Amygdala (tissue), 56 donors: ENCODE results near the gene C2orf42.
"Not testable (repeated sequence)": the region's sequence is repeated elsewhere in the genome, so short reads cannot be mapped to it uniquely, and the experiment has no call there.

Experiments used
- DNase-seq, 56 donors: peaks; one replicate each; lab custom pipeline; 2025; lab: John Stamatoyannopoulos, UW

Gene C2orf42

GRCh38 chr2:70133491-70134322 is 57.1 kb downstream of the C2orf42 start:
- no peak for DNase-seq

DNA sequence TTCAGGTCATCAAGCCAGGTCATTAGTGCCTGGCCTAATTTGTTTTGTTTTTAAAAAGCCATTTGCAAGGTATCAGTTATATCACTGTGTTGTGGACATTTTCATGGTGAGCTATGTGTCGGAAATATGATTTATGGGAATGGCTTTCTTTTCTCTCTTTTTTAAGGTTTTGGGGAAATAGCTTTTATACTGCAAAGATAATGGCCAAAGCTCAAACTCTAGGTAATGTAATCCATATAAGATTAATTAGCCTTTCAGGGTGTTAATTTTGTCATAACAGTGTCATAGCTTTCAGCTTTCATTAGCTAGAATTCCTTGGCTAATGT is 57.7 kb downstream of the C2orf42 start:
- DNase-seq: no peak

GRCh38 chr2:70132244-70133126 is 58.3 kb downstream of the C2orf42 start:
- DNase-seq: peak in 42 of 56 donors; percentile 19 to 77 (median 48)

DNA sequence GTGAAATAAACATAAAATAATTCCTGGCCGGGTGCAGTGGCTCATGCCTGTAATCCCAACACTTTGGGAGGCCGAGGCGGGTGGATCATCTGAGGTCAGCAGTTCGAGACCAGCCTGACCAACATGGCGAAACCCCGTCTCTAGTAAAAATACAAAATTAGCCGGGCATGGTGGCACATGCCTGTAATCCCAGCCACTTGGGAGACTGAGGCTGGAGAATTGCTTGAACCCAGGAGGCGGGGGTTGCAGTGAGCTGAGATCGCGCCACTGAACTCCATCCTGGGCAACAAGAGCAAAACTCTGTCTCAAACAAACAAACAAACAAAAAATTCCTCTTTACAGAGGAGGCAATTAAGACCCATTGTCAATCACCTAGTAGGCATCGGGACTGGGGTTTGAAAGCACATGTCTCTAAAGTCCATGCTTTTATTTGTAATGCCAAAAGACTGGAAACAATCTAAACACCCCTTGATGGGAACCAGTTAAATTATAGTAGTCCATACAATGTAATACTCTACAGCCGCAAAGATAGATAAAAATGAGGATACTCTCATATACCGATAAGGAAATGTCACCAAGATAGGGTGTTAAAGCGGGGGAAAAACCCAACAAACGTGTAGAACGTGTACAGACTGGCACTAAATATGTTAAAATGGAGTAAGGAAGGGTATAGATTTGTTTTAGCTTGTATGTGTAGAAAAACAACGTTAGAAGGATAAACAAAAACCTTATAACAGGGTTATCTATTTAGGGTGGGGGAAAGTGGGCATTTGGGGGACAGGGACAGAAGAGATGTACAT is 59.3 kb downstream of the C2orf42 start:
- not testable (repeated sequence) for DNase-seq

GRCh38 chr2:70128005-70128404 is 62.8 kb downstream of the C2orf42 start:
- DNase-seq: no peak

DNA sequence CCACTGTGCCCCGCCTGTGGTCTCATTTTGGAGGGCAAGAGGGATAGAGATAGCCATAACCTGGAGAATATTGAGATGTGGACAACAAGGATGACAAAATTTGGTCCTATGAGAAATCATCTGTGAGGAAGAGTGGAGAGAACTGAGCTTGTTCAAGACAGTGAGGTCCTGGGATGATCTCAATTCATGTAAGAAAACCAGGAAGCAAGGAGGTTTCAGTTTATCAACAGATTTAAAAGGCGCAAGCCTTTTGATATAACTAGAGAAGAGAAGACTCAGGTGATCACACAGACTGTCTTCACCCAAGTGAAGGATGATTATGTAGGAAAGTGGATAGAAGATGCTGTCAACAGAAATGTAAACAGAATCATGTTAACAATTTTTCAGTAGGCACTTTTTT is 64.4 kb downstream of the C2orf42 start:
- DNase-seq: no peak

- no peak for DNase-seq
Observed at GRCh38 chr2:70125498-70125898, 65.3 kb downstream of the C2orf42 start.

DNA sequence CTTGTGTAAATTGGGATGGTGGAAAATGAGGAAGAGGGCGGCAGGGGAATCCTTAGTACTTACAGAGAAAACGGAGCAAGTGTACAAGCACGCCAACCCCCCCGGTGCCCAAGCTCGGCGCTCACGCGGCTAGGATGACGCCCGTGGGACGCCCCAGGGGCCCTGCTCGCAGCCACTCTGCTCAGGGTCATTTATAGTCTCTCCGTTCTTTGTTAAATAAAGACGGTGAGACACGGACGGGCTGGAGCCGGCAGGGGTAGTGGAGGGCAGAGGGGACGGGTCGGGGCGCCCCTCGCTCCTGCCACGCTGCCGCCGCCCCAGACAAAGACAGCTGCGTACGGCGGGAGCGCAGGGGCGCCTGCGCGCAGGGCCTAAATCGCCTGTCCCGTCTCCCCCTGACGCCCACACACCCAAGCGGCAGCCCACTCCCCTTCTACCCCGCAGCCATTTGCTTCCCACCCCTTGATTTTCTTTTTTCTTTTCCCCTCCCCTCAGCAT is 65.8 kb downstream of the C2orf42 start:
- peak in 45 of 56 donors; percentile 10 to 79 (median 58) for DNase-seq

DNA sequence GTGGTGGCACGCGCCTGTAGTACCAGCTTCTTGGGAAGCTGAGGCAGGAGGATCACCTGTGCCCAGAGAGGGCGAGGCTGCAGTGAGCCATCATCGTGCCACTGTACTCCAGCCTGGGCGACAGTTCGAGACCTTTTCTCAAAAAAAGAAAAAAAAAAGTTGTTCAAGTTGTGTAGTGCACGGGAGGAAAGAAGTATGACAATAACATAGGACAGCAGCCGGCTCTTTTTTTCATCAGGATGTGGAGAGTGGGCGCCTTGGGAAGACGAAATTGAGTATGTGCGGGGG is 67.0 kb downstream of the C2orf42 start:
- no peak for DNase-seq

GRCh38 chr2:70123051-70123828 is 67.6 kb downstream of the C2orf42 start:
- DNase-seq: peak in 5 of 56 donors; percentile 17 to 51 (median 49)

GRCh38 chr2:70122470-70122869 is 68.3 kb downstream of the C2orf42 start:
- no peak for DNase-seq

DNA sequence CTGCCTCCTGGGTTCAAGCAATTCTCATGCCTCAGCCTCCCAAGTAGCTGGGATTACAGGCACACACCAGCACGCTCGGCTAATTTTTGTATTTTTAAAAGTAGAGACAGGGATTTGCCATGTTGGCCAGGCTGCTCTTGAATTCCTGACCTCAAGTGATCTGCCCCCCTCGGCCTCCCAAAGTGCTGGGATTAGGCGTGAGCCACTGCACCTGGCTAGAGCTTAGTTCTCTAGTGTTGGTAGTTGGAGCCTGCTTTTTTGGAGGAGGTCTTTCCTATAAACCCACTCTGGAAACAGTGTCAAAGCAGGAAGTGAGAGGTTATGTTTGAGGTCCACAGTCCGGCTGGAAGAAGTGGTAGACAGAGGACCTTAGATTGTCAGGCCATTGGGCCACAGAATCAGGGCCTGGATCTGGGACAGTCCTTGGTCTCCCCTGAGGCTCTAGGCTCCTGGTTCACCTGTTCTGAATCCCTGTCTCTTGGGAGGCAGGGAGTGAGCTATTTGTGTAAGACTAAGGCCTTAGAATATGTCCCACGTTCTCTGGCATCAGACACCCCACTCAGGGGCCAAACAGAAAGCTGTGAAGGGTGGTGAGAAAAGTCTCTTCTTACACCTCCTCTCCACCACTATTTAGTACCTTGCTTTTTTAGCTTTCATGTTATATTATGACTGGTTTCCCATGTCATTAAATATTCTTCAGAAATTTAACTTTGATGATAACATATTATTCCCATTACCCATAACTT is 69.0 kb downstream of the C2orf42 start:
- no peak for DNase-seq

- peak in 34 of 56 donors; percentile 18 to 78 (median 45) for DNase-seq
Observed at GRCh38 chr2:70118798-70119454, 71.9 kb downstream of the C2orf42 start.

DNA sequence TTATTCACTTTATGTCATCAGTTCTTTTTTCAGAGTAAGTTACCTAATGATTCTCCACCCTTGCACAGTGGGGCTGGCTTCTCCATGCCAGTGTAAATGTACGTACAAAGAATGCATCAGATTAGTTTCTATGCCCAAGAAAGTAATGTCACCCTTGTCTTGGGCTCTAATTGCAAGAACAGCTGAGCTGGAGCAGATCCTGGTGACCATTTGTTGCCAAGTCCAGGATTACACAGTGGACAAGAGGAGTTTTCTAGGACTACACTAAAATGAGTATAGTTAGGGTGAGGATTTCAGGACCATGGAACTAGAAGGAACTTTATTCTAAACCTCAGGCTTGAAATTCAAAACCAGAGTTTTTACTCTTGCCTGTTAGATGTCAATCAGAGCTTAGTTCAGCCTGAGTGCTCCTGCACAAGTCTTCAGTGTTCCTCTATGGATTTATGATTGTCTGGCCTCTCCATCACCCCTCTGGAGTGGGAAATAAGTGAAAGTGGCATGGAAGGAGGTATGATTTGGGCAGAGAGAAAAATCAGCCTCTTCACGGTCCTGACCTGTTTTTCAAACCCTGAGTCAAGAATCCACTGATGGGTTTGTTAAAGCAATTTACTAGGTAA is 73.8 kb downstream of the C2orf42 start:
- DNase-seq: peak in 7 of 56 donors; percentile 15 to 50 (median 28)

GRCh38 chr2:70115646-70116442 is 75.0 kb downstream of the C2orf42 start:
- peak in 5 of 56 donors; percentile 13 to 30 (median 24) for DNase-seq

- DNase-seq: no peak
Observed at GRCh38 chr2:70113359-70114070, 77.3 kb downstream of the C2orf42 start.
